GM21723 (cell line): Measurements from ENCODE around the gene UBR4.

Experiments
- ATAC-seq: cut with Tn5 transposase; IDR thresholded peaks from one replicate; pipeline ENCODE4 v1.9.1; 2021; ENCODE audit warnings: mild to moderate bottlenecking, moderate library complexity; ENCODE audit not compliant: unreplicated experiment

The UBR4 gene

DNA sequence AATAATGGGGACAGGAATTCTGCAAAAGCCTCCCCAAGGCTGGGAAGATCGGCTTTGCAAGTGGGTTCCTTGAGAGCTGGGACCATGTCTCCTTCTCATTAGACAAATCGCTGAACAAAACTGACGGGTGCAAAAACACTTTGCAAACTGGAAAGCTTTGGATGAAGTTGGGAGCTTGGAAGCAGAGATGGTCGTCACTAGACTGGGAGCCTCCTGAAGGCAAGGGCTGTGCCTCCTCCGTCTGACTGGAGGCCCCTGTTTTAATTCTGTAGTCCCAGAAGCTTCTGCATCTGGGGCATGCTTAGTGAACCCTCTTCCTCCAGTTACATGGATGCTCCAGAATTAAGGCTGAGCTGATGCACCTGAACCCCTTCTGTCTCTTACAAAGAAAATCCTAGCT lies 171.3 kb downstream of the UBR4 start:
- ATAC-seq: no peak

GRCh38 chr1:19038096-19038495 lies 172.0 kb downstream of the UBR4 start:
- no peak for ATAC-seq

DNA sequence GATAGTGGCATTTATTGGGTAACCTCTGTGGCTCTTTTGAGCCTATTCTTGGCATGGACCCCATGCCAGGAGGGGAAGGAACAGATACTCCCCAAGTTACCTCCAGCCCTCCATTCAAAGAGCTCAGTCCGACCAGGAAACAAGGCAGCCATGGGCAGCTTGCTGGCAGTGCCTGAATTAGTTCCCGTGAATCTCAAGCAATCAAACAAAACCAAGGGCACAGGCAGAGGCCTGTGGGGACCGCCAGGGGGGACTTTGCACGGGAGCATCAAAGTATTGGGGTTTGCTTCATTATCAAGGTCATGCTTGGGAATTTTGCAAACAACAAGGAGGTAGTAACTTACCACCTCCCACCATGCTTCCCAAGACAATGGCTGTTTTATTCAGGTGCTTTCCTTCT lies 172.4 kb downstream of the UBR4 start:
- ATAC-seq: no peak

GRCh38 chr1:19036813-19037605 lies 173.1 kb downstream of the UBR4 start:
- ATAC-seq: no peak

DNA sequence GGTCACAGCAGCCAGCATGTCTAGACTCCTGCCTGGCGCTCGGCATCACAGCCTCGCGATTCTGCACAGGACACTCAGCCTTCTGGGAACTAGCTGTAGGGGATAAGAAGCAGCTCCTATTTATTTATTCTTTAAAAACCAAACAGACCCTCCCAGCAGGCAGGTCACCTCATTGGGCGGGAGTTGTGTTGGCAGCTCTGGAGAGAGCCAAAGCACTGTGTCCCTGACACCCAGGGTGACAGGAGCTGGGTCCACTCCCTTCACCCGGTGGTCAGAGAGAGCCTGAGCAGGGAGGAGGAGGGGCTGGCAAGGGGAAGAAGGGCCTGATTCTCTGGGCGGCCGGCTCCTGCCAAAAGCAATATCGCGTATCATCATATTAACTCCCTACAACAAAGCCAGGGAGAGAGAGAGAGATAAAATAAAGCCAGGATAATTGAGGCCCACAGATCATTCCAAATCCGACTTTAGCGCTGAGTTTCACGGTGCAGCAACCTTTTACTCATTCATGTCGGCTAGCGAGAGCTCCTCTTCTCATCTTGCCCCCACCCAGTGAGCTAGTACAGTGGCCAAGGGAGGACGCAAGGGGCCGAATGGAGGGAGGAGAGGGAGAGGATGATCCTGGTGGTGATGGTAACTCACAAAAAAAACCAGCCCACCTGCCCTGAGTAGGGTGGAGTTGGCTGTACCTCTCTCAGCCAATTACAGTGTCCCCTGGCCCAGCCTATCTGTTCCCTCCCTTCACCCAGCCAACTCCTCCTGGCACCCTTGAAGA lies 173.8 kb downstream of the UBR4 start:
- no peak for ATAC-seq

DNA sequence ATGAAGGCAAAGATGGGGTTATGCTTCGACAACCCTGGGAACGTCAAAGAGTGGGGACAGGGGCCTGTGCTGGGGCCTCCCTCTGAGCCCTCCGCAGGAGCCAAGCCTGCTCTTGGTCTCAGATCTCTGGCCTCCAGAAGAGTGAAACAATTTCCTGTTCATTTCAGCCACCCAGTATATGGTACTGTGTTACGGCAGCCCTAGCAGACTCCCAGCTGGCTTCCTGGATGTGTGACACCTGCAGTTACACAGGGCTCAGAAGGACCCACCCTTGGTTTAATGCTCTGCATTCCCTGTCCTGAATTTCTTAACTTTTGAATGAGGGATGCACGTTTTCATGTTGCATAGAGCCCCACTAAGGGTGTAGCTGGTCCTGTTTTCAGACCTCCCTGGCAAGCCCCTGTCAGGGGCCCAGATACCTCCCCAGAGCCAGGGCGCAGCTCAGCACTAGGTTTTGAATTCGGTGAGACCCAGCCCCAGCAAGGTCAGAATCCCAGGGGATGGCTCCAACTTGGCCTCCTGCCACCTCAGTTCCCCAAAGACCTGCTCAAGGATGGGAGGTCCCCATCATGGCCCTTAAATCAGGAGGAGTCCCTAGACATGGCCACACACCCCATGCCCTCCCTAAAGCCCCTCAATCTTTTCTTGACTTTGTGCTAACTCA lies 174.6 kb downstream of the UBR4 start:
- ATAC-seq: no peak

DNA sequence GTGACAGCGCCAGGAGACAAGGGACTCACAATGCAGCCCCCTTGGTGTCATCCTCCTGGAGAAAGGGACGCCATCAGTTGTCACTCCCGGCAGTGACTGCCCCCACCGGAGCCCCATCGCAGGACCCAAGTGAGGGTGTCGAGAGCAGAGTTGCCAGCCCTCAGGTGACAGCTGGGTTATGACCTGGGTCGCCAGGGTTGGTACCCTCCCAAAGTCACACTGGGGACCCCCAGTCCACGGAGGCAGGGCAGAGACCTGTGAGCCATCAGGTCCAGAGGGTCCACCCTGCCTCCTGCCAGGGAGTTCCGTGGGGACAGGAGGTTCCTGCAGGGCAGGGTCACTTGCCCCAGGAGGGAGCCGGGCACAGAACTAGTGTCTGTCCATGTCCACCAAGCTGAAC lies 175.3 kb downstream of the UBR4 start:
- ATAC-seq: no peak

- ATAC-seq: no peak
These were observed 176.0 kb downstream of the UBR4 start for GRCh38 chr1:19033926-19034680.

- ATAC-seq: no peak
These were observed 176.6 kb downstream of the UBR4 start for GRCh38 chr1:19033515-19033839.

- ATAC-seq: no peak
These were observed 177.2 kb downstream of the UBR4 start for GRCh38 chr1:19032701-19033514.

GRCh38 chr1:19032413-19032695 lies 177.7 kb downstream of the UBR4 start:
- ATAC-seq: no peak

- ATAC-seq: no peak
These were observed 180.6 kb downstream of the UBR4 start for GRCh38 chr1:19029191-19030085.

- ATAC-seq: no peak
These were observed 181.4 kb downstream of the UBR4 start for GRCh38 chr1:19028546-19029129.

DNA sequence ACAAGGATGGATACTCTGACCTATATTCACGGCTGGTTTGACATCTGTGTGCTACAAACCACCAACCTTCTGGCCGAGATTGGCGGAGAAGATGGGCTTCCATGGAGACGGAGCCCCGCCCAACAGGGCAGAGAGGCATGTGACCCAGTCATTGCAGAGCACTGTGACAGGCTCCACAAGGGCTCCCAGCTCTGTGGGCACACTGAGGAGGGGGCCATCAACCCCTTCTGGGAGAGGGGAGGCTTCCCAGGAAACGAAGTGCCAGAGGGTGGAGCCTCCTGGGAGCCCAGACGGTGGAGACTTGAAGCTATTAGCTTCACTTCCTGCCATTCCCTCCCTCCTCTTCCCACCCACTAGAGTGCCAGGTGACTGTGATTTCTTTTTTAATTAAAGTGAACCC lies 182.0 kb downstream of the UBR4 start:
- ATAC-seq: no peak
